Suprapubic skin (tissue), 3 donors: ENCODE results near the gene RRBP1.

Experiments
- CTCF ChIP-seq, 2 donors: fragments of 200-600 bp in 1 of 2; fragments of 450-650 bp in 1 of 2; sonication (generic) in 1 of 2; IDR thresholded peaks; one replicate each; pipeline ENCODE4 v1.5.1; 2016 to 2019; ENCODE audit warnings: antibody characterized with exemption in 2 of 2, mild to moderate bottlenecking in 1 of 2, moderate library complexity in 1 of 2
- EP300 ChIP-seq: sonication (generic); formaldehyde crosslinking; IDR thresholded peaks from one replicate; pipeline ENCODE4 v1.6.1; 2017; ENCODE audit warnings: antibody characterized with exemption

GRCh38 chr20:17620371-17621228, 61.4 kb downstream of the RRBP1 start:
- TF ChIP-seq CTCF (IDR thresholded peaks at IDR 0.05) (no peak), EP300 (no peak)
